HG03558 (cell line): ENCODE data around the gene CSF3.
"Not testable (repeated sequence)": the region's sequence is repeated elsewhere in the genome, so short reads cannot be mapped to it uniquely, and the experiment has no call there.

Experiments
- ATAC-seq: cut with Tn5 transposase; IDR thresholded peaks from one replicate; pipeline ENCODE4 v1.9.1; 2021; ENCODE audit warnings: moderate number of reproducible peaks; ENCODE audit not compliant: unreplicated experiment; ENCODE audit errors: extremely low read depth

CSF3 gene

DNA sequence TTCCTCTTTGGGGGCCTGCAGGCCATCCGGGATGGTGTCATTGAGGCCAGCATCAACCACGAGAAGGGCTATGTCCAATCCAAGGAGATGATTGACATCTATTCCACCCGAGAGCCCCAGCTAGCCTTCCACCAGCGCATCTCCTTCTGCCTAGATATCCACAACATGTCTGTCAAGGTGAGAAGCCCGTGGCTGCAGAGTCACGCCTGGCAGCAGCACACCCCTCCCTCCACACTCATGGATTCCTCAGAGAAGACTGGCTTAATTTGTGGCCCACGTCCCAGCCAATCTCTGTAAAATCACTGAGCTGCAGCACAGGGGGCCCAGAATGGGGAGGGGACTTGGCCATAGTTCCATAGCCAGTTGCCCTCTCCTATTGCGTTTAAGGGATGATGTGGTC lies 19.1 kb upstream of the CSF3 start:
- no peak for ATAC-seq

DNA sequence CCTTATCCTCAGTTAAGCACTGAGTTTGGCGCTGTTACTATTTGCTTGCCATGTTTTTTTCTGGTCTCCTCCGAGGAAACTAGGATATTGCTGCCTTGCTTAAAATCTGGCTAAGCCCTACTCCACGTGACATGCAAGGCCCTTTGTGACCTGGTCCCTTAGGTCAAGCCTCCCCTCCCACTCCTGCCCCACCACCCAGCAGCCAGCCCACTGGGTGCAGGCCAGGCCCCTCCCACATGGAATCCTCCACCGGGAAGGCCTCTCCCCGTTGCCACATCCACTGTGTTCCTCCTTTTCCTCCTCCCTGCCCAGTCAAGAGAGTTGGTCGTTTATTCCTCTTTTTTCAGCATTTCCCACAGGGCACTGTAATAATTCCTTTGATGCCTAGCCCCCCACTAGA lies 18.4 kb upstream of the CSF3 start:
- ATAC-seq: no peak

DNA sequence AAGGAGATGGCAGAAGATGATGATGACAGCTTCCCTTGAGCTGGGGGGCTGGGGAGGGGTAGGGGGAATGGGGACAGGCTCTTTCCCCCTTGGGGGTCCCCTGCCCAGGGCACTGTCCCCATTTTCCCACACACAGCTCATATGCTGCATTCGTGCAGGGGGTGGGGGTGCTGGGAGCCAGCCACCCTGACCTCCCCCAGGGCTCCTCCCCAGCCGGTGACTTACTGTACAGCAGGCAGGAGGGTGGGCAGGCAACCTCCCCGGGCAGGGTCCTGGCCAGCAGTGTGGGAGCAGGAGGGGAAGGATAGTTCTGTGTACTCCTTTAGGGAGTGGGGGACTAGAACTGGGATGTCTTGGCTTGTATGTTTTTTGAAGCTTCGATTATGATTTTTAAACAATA lies 17.7 kb upstream of the CSF3 start:
- ATAC-seq: no peak

DNA sequence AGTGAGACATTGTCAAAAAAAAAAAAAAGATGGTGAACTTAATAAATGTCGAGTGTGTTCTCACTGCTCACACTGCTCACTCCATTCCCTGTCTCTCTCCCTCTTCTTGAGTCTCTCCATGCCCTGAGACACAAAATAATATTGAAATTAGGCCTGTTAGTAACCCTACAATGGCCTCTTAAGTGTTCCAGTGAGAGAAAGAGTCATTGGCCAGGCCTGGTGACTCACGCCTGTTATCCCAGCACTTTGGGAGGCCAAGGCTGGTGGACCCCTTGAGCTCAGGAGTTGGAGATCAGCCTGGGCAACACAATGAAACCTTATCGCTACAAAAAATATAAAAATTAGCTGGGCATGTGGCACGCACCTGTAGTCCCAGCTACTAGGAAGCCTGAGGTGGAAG lies 16.2 kb upstream of the CSF3 start:
- no peak for ATAC-seq

DNA sequence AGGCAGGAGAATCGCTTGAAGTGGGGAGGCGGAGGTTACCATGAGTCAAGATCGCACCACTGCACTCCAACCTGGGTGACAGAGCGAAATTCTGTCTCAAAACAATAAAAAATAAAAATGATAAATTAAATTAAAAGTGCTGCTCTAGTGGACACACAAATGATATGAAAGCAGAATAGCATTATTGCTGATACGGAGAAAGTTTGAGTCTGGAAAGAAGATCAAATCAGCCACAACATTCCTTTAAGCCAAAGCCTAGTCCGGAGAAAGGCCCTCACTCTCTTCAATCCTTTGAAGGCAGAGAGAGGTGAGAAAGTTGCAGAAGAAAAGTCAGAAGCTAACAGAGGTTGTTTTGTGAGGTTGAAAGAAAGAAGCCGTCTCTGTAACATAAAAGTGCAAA lies 15.1 kb upstream of the CSF3 start:
- ATAC-seq: no peak

DNA sequence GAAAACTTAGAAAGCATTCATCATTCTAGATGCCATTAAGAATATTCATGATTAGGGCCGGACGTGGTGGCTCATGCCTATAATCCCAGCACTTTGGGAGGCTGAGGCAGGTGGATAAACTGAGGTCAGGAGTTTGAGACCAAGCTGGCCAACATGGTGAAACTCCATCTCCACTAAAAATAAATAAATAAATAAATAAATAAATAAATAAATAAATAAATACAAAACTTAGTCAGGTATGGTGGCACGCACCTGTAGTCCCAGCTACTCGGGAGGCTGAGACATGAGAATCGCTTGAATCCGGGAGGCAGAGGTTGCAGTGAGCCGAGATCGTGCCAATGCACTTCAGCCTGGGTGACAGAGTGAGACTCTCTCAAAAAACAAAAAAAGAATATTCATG lies 13.9 kb upstream of the CSF3 start:
- ATAC-seq: not testable (repeated sequence)

DNA sequence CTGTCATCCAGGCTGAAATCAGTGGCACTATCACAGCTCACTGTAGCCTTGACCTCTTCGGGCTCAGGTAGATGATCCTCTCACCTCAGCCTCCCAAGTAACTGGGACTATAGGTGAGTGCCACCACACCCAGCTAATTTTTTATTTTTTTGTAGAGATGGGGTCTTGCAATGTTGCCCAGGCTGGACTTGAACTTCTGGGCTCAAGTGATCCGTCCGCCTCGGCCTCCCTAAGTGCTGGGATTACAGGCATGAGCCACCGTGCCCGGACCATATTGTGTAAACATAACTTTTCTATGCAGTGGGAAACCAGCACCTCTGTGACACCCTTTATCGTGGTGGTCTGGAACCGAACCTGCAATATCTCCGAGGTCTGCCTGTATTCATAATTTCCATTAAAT lies 11.2 kb upstream of the CSF3 start:
- ATAC-seq: no peak

DNA sequence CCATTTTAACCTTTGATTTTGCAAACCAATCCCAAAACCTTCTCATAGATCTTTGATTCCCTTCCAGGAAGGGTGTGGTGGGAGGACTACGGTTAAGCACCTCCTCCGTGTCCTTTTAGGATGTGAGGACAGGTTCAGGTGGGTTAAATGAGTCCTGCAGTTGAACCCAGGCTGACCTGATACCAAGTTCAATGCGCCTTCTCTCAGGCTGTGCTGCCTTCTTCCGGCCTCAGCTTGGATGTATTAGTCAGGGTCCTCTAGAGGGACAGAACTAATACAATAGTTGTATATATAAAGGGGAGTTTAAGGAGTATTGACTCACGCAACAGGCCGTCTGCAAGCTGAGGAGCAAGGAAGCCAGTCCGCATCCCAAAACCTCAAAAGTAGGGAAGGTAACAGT lies 10.5 kb upstream of the CSF3 start:
- ATAC-seq: no peak

DNA sequence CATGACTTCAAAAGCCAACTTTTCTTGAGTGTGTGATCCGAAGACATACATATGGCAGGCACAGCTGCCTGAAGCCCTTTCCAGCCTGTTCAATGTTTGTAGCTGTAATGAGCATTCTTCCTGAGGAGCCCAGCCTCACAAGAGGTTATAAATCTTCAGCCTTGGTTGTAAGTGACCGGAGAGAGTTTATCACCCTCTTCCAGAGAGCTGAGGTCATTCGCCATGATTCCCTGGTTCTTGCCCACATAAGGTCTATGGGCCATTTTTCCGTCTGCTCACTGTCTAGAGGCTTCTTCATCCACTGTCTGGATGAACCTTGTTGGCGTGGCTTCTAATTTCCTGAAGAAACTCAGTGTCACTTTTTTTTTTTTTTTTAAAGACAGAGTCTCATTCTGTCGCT lies 9.7 kb upstream of the CSF3 start:
- no peak for ATAC-seq

DNA sequence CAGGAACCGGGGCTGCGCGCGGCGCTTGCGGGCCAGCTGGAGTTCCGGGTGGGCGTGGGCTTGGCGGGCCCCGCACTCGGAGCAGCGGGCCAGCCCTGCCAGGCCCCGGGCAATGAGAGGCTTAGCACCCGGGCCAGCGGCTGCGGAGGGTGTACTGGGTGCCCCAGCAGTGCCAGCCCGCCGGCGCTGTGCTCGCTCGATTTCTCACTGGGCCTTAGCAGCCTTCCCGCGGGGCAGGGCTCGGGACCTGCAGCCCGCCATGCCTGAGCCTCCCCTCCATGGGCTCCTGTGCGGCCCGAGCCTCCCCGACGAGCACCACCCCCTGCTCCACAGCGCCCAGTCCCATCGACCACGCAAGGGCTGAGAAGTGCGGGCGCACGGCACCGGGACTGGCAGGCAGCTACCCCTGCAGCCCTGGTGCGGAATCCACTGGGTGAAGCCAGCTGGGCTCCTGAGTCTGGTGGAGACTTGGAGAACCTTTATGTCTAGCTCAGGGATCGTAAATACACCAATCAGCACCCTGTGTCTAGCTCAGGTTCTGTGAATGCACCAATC lies 4.2 kb upstream of the CSF3 start:
- ATAC-seq: not testable (repeated sequence)

DNA sequence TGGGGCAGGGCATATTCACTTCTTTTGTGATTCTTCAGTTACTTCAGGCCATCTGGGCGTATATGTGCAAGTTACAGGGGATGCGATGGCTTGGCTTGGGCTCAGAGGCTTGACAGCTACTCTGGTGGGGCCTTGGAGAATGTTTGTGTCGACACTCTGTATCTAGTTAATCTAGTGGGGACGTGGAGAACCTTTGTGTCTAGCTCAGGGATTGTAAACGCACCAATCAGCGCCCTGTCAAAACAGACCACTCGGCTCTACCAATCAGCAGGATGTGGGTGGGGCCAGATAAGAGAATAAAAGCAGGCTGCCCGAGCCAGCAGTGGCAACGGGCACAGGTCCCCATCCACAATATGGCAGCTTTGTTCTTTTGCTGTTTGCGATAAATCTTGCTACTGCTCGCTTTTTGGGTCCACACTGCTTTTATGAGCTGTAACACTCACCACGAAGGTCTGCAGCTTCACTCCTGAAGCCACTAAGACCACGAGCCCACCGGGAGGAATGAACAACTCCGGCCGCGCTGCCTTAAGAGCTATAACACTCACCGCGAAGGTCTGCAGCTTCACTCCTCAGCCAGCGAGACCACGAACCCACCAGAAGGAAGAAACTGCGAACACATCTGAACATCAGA lies 3.1 kb upstream of the CSF3 start:
- not testable (repeated sequence) for ATAC-seq

DNA sequence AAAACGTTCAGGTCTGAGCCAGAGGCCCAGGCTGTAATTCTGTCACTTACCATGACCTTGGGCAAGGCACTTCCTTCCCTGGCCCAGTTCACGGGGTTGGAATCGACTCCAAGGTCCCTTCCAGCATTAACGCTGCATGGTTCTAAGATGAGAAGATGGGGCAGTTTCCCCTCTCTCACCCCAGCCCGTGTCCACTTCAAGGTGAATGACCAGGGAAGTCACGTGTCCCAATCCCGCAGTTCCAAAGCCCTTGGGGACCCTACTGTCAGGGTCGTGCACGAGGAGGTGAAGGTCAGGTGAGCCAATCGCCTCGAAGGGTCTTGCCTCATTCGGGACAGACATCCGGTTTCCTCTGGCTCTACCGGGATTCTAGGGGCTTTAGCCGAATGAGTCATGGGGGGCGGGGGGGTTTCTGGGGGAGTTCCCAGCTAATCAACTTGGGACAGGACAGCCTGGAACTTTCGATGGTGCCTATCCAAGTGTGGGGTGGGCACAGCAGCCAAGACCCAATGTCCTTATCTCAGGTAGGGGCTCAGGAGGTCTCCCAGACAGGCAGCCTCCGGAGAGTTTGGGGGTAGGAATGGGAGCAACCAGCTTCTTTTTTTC lies 762 bp upstream of the CSF3 start:
- no peak for ATAC-seq

DNA sequence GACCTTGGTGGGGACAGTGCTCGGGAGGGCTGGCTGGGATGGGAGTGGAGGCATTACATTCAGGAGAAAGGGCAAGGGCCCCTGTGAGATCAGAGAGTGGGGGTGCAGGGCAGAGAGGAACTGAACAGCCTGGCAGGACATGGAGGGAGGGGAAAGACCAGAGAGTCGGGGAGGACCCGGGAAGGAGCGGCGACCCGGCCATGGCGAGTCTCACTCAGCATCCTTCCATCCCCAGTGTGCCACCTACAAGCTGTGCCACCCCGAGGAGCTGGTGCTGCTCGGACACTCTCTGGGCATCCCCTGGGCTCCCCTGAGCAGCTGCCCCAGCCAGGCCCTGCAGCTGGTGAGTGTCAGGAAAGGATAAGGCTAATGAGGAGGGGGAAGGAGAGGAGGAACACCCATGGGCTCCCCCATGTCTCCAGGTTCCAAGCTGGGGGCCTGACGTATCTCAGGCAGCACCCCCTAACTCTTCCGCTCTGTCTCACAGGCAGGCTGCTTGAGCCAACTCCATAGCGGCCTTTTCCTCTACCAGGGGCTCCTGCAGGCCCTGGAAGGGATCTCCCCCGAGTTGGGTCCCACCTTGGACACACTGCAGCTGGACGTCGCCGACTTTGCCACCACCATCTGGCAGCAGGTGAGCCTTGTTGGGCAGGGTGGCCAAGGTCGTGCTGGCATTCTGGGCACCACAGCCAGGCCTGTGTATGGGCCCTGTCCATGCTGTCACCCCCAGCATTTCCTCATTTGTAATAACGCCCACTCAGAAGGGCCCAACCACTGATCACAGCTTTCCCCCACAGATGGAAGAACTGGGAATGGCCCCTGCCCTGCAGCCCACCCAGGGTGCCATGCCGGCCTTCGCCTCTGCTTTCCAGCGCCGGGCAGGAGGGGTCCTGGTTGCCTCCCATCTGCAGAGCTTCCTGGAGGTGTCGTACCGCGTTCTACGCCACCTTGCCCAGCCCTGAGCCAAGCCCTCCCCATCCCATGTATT lies 1.1 kb downstream of the CSF3 start:
- ATAC-seq: no peak

DNA sequence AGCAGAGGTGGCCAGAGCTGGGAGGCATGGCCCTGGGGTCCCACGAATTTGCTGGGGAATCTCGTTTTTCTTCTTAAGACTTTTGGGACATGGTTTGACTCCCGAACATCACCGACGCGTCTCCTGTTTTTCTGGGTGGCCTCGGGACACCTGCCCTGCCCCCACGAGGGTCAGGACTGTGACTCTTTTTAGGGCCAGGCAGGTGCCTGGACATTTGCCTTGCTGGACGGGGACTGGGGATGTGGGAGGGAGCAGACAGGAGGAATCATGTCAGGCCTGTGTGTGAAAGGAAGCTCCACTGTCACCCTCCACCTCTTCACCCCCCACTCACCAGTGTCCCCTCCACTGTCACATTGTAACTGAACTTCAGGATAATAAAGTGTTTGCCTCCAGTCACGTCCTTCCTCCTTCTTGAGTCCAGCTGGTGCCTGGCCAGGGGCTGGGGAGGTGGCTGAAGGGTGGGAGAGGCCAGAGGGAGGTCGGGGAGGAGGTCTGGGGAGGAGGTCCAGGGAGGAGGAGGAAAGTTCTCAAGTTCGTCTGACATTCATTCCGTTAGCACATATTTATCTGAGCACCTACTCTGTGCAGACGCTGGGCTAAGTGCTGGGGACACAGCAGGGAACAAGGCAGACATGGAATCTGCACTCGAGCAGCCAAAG lies 2.3 kb downstream of the CSF3 start:
- ATAC-seq: no peak

DNA sequence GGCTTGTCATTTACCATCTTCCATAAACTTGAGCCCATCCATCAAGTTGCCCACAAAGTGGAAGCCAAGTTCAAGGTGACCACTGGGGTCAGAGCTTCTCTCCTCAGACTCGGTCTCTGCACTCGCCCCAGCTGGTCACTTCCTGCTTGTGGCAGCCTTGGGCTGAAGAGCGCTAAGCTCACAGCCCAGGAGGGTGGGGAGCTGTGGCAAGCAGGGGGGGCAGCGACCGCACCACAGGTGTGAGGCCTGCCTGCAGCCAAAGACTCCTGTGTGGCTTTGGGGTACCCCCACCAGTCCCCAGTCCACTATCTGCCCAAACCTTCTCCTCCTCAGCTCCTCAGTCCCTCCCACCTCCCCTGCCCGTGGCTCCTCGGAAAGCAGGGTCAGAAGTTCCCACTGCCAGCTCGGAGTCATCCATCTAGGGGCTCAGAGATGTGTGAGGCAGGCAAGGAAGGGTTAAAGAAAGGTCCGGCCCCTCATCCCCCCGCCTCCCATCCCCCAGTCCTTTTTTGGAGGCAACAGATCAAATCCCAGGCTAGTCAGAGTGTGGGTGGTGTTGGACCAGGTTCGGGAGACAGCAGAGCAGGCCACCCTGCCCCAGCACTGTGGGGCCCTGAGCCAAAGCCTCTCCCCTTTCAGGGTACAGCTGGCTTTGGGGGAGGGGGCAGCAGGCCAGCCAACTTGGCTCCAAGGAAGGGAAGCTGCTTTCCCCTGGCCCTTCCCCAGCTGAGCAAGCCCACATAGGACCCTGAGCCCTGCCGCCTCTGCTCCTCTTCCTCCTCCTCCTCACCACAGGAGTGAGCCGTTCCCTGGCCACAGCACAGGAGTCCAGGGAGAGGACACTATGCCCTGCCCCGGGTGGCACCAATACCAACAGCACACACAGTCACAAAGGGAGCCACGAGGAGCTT lies 3.2 kb downstream of the CSF3 start:
- ATAC-seq: no peak

DNA sequence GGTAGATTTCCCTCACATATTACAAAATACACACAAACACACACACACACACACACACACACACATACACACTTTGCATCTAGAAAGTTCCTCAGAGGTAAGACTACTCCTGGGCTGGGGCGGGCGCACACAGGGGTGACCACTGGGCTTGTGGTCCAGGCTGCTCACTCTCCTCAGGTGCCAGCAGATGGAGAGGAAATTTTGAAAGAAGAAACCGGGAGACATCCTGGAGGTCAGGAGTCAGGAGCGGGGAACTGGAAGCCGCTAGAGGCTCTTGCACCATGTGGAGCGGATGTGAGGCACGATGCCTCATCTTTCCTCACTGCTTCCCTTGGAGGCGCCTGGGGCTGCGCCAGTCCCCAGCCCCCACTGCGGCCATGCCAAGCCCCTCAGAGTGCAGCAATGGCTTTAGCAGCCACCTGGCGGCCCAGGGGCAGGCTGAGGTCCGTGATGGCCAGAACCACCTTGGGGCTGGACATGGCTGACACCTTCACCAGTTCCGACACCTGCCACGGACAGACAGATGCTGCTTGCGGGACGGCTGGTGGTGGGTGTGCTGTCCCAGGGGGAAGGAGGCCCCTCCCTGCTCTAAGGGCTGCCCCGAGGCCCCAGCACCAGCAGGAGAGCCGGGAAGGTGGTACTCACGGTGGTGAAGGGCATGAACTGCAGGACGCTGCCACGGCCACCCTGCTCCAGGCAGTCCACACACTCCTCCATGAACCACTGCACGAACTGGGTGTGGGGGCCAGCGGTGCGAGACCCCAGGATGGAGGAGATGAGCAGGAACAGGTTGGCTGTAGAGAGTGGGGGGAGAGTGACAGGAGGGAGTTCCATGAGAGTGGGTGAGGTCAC lies 4.1 kb downstream of the CSF3 start:
- ATAC-seq: no peak

DNA sequence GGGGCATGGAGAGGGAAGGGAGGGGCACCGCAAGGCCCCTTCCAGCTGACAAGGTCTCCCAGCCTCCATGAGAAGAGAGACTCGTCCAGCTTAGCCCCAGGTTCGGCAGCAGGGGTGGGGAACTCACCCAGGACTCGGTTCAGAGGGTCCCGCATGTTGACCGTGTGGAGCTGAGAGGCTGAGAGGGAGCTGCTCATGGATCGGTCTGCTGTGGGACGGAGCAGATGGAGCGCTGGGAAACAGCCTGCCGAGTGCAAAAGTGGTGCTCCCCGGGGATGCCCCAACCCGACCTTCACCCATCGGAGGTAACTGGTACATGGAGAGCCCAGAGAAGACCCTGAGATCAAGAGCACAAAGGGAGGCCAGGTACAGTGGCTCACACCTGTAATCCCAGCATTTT lies 4.9 kb downstream of the CSF3 start:
- ATAC-seq: no peak

DNA sequence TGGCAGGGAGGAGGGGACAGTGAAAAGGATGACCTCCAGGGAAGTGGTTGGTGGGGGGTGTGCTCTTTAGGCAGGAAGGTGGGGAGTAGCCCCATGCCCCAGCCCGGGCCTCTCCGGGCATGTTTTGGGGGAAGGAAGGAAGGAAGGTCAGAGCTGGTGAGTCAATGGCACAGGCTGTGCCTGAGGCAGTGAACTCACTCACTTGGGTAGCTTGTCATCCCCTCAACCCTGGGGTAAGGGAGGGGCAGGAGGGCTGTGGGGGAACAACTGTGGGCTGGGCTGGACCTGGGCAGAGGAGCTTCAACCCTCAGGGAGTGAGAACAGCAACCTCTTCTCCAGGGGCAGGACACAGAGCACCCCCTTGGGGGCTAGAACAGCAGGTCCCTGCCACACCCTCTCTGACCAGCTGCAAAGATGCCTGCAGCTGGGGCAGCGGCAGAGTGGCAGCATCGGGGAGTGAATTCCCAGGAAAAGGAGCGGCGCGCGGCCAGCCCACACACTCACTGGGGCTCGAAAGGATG lies 6.3 kb downstream of the CSF3 start:
- no peak for ATAC-seq
